G401.6 (cell line): ENCODE results near the gene VAV3.

Source experiments
- FAIRE-seq: peaks from 2 replicates; lab custom pipeline; 2012; peaks lifted over from hg19 to GRCh38; lab: Jason Lieb, UNC

Gene VAV3

GRCh38 chr1:107972391-107973180 lies 7.6 kb upstream of the VAV3 start:
- no peak for FAIRE-seq

DNA sequence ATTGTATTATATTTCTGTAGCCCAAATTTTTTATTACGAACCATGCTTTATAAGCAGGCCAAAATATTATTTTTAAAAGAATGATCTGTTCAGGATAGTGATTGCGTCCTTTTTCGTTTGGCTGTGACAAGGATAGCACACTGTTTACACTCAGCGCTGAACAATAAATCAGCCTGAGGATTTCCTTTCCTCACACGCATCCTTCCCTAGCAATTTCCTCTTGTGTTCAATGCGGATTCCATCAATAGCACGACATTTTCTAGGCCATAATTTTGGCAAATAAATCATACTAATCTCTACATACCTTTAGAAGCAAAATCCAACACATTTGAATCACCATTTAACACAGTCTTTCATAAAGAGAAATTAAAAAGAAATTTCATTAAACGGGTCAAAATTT lies 1.6 kb upstream of the VAV3 start:
- FAIRE-seq: no peak

DNA sequence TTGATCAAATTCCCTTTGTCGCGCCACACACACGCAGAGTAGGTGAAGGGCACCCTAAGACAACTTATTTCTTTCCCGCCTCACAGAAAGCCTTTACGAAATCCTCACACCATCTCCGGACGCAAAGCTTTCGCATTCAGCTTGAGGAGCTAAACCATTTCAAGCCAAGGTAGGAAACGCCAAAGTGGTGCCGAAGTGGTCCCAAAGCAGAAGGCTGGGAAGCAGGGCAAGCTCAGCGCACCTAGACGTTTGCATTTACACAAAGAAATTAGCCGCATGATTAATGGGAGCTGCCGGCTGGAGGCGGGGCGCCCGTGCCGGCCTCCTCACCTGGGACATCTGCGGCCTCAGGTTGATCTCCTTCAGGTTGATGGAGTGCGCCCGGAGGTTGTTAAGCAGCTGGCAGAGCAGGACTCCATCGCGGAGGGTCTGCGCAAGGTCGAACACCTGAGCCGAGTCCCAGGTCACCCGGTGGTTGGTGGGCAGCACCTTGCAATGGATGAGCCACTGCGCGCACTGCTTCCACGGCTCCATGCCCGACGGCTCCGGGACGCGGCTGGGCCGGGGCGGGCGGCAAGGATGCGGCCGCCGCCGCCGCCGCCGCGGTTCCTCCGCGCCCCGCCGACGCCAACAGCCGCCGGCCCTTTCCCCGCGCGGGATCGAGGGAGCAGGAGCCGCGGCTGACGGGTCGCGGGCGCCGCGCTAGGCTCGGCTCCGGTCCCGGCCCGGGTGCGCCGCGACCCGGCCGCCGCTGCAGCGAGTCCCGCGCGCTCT lies 457 bp downstream of the VAV3 start:
- no peak for FAIRE-seq

DNA sequence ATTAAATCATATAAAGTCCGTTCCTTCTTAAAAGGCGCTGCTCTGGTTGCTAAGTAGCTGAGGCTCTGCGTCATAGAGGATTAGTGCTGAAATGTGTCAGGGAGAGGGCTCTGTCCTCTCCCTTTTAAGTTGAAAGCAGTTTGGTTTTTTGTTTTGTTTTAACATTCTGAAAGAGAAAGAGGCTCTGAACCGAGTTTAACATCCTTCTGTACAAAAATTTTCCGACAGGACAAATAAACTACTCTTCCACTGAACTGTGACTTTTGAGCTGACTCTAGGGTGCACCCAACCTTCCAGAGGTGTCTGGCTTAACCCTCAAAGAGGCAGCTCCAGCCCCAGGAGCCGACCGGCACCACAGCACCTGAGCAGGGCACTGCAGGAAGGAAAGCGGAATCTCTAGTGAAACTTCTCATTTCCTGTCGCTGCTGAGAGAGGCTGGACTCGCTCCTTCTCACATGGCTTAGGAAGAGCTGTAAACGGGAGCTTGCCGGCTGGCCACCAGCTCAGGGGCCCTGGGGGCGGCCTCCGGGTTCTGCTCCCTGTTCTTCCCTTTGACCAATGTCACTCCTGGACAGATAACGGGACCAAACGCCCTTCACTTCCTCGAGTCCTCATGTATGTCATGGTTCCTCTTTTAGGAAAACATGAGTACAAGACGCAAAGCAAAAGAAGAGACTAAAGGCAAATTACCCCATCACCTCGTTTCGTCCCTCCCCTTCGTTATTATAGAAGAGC lies 1.2 kb downstream of the VAV3 start:
- FAIRE-seq: no peak

DNA sequence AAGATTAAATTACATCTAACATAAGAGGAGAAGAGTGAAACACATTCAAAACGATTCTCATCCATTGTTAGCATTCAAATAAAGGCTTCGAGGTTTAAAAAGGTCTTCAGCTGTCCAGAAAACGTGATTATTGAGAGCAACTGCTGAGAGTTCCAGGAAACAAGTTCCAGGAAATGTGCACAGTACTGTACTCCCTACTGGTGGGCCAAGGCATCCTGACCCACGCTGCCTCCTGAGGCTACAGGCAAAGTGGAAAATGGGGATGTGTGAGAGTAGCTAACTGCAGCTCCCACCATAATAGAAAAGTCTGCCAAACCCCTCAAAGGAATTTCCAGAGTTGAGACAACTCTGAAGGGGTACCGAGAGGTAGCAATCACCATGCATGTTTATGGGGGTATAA lies 2.0 kb downstream of the VAV3 start:
- FAIRE-seq: no peak

DNA sequence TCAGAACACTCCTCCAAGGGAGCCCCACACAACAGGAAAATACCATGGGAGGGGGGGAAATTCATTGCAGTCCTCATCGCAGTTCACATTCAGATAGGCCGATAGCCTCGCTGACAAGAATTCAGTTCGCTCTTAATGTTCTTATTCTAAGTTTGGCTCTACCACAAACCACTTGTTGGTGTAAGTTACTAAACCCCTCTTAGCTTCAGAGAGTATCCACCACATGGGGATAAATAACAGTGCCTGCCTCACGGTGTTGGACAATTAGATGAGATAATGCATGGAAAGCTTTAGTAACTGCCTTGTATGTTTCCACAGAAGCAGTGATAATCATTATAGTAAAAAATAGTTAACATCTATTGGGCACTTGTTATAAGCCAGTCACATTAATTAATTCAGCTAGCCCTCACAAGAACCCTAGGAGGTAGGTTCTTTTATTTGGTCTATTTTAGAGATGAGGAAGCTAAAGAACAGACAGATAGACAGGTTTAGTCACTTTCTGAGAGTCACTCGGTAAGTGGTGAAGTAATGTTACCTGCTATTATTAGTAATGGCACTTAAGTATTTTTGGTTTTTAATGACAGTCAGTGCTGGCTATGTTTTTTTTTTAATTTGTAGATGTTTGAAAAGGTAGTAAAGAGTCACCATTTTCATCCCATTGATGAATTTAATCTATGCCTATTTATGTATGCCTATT lies 10.1 kb downstream of the VAV3 start:
- no peak for FAIRE-seq

DNA sequence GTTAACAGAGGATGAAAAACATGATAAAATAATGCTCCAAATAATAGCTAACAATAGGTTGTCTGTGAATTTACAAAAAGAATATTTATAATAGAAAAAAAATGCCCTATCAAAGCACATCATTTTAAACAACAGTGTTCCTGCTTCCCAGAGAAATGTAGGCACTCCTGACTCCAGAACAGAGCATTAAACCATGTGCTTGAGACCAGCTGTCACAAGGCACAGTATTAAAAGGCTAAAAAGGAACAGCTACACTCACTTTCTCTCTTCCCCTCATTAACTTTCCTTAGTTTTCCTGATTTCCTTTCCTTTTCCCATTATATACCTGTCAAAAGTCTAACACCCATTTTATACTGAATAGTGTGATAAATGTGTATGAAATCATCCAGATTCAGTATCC lies 10.9 kb downstream of the VAV3 start:
- no peak for FAIRE-seq

GRCh38 chr1:107953556-107953955 lies 11.4 kb downstream of the VAV3 start:
- no peak for FAIRE-seq

- FAIRE-seq: no peak
Measured at GRCh38 chr1:107952989-107953388, 12.0 kb downstream of the VAV3 start.

DNA sequence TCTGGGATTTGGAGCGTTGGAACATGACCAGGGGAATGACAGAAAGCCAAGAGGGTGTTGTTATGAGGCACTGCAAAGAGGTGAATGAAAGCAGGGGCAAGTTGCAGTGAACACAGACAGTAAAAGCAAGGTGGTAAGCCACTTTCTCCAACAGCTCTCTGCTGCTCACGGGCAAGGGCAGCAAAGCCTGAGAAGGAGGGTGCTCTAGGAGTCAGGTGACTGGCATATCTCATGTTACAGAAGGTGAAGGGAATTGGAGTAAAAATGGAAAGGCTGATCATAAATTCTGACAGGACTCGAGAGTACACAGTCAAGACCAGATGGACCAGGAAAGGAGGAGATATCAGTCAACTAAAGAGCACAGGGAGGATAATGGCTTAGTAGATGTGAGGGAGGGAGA lies 14.5 kb downstream of the VAV3 start:
- FAIRE-seq: no peak

DNA sequence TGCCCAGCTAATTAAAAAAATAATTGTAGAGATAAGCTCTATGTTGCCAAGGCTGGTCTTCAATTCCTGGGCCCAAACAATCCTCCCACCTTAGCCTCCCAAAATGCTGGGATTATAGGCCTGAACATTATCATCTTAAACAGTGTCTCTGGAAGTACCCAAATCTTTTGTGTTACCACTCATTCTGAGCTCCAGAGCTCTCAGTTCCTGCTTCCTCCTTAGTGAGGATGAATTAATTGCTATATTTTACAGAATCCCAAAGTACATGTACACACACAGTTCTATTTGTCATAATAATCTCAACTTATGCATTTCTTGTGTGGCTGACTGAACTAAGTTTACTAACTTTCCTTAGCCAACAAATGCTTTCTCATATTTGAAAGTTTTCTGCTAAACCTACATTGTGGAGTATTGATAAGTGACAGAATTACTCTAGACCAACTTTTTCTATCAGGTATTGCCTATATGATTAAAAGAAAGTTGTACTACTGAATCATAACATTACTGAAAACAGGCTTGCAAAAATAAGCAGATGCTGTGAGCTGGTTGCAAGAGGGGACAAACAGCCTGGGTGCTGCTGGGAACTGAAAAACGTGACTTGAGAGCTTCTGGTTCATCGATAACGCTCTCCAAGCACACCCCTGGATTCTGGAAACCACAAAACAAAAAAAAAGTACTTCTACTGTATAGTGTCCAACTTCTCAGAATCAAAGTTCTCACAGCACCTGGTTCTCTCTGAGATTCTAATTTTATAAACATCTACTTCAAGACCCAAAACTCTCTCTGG lies 15.3 kb downstream of the VAV3 start:
- FAIRE-seq: no peak

DNA sequence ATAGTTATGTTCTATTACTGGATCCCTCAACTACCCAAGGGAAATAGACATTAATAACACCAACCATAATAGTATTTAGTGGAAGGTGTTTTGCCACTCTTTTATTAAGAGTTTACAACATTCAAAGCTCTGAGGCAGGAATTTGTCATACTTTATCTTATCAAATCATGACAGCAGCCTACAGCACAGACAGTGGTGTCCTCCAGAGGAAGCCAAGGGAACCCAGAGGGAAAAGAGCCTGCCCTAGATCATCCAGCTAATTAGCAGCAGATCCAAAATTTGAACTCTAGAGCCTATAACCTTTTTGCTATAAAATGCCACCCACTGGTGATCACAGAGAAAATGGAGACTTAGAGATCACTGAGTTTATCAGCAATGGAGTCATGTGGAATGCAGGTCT lies 18.2 kb downstream of the VAV3 start:
- no peak for FAIRE-seq

DNA sequence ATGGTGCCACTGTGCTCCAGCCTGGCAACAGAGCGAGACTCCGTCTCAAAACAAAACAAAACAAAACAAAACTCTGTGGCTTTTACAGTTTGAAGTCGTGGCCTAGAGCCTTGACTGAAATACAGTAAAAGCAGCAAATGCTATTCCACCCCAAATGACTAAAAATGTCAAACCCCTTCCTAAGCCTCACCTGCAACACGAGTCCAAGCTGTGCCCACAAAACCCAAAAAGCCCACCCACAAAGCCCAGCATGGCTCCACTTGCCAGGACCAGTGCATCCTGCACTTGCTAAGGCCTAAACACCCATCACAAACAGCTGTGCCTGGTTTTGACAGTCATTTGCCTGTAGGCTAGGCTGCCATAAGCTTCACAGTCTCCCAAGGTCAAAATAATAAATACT lies 21.3 kb downstream of the VAV3 start:
- FAIRE-seq: no peak

DNA sequence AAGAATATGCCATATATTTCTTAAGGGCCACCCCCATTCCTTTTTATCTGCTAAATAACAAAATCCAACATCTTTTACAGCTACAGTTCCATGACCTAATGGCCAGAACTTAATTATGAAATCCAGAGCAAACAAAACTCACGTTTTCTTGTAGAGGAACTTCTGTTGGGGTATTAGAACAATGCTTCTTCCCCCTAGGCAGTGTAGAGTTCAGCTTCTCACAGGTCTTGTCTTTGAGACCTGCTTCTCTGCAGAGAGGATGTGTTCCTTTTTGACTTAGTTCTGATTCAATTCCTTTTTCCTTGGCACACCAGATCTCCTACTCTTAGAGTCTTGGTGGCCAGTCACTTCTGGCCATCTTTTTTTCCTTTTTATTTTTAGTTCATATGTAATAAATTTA lies 22.2 kb downstream of the VAV3 start:
- FAIRE-seq: no peak

GRCh38 chr1:107941531-107941930 lies 23.4 kb downstream of the VAV3 start:
- FAIRE-seq: no peak

DNA sequence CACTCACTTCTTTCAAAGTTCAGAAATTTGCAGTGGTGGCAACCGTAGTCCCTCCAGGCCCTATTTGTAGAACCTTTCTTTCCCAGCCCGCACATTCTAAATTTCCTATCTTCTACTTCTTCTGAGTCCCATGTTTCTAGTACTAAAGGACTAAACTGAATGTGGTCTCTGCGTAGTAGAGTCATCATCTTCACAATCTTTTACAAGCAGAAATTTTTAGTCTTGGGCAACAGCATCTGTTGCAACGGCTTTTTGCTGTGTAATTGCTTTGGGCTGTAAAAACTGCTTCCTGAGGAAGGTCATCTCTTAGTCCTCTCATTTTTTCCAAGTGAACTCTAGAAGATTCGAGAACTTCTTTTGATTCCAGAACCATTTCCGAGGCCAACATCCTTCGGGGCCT lies 23.9 kb downstream of the VAV3 start:
- no peak for FAIRE-seq

GRCh38 chr1:107940701-107941100 lies 24.3 kb downstream of the VAV3 start:
- FAIRE-seq: no peak

GRCh38 chr1:107940017-107940577 lies 24.9 kb downstream of the VAV3 start:
- no peak for FAIRE-seq

GRCh38 chr1:107939256-107939655 lies 25.7 kb downstream of the VAV3 start:
- no peak for FAIRE-seq

GRCh38 chr1:107936498-107937481 lies 28.2 kb downstream of the VAV3 start:
- no peak for FAIRE-seq
